K562 (cell line): ENCODE results near the gene MCEMP1. TPM values are rescaled to one million over a fixed set of nuclear protein-coding genes. Genes with fewer than 3 reads are reported as not detected.

Source experiments
- ATAC-seq: fragments of 200-7000 bp; cut with Tn5 transposase; 3 replicates; pipeline ENCODE4 v1.9.1; 2020; ENCODE audit warnings: moderate library complexity
- BruUV-seq: library from RNA; stranded (reverse); fragments of 400-500 nt; replicated peaks from 2 replicates; lab custom pipeline; 2021; lab: Mats Ljungman, UMichigan
- CTCF ChIA-PET: fragments of 300-600 bp; formaldehyde crosslinking; extraction: SDS; loops from one replicate; lab custom pipeline; 2021; ENCODE audit warnings: low intra/inter-chr PET ratio; lab: Yijun Ruan, JAX
- POLR2A ChIA-PET: fragments of 300-600, 350-650 bp; sonication (Branson Sonifier 250); formaldehyde crosslinking; extraction: SDS; loops from one replicate; lab custom pipeline; 2021; ENCODE audit warnings: antibody characterized with exemption, inconsistent platforms; lab: Yijun Ruan, JAX
- DNase-seq, 4 experiments: peaks; one replicate each; pipeline versions ENCODE4 v3.0.0 to v3.0.0-alpha.2; 2011 to 2018; ENCODE audit warnings: low spot score in 3 of 4, mixed read lengths in 3 of 4; ENCODE audit errors: extremely low read depth in 1 of 4
- FAIRE-seq: peaks from 2 replicates; lab custom pipeline; 2011; peaks lifted over from hg19 to GRCh38; lab: Jason Lieb, UNC
- H2AFZ ChIP-seq: 2 replicates; pipeline ENCODE4 v1.6.0; 2011; ENCODE audit warnings: low read depth, low read length, control low read depth, inconsistent platforms
- H3K27ac ChIP-seq: fragments of 200-600 bp; 3 replicates; pipeline ENCODE4 v1.8.0; 2011; ENCODE audit warnings: low read depth, mild to moderate bottlenecking, control low read depth, inconsistent platforms, low read length, moderate library complexity, mixed read lengths; ENCODE audit errors: extremely low read depth
- H3K27me3 ChIP-seq, 2 experiments: fragments of 300-600 bp in 1 of 2; 2 replicates in 1 of 2; 3 replicates in 1 of 2; pipeline versions ENCODE4 v1.6.0 to v1.8.0; 2011; ENCODE audit warnings: inconsistent platforms in 2 of 2, low read length in 2 of 2, mild to moderate bottlenecking in 1 of 2, mixed read lengths in 1 of 2, moderate library complexity in 1 of 2; ENCODE audit not compliant: control insufficient read depth in 2 of 2, insufficient read depth in 2 of 2
- H3K36me3 ChIP-seq: fragments of 300-600 bp; 3 replicates; pipeline ENCODE4 v1.8.0; 2011; ENCODE audit warnings: mild to moderate bottlenecking, low read length, inconsistent platforms; ENCODE audit not compliant: control insufficient read depth, insufficient read depth
- H3K4me1 ChIP-seq, 2 experiments: fragments of 200-600 bp in 1 of 2; replicated peaks in 1 of 2; 2 replicates in 1 of 2; 3 replicates in 1 of 2; pipeline versions ENCODE4 v1.5.1 to v1.8.0; 2011; ENCODE audit warnings: inconsistent platforms in 2 of 2, low read length in 2 of 2, mild to moderate bottlenecking in 1 of 2, mixed read lengths in 1 of 2, moderate library complexity in 1 of 2; ENCODE audit not compliant: control insufficient read depth in 2 of 2, insufficient read depth in 2 of 2
- H3K4me2 ChIP-seq: 2 replicates; pipeline ENCODE4 v1.6.1; 2011; ENCODE audit warnings: low read length, control low read depth, inconsistent platforms, mixed read lengths; ENCODE audit not compliant: insufficient read depth
- H3K4me3 ChIP-seq: fragments of 200-600 bp; sonication (generic), shearing (Covaris generic); 2 replicates; pipeline ENCODE4 v1.5.1; 2016; ENCODE audit warnings: control low read depth, inconsistent platforms
- H3K79me2 ChIP-seq: fragments of 200-600 bp; 3 replicates; pipeline ENCODE4 v1.8.0; 2011; ENCODE audit warnings: low read length, inconsistent platforms; ENCODE audit not compliant: control insufficient read depth, insufficient read depth
- H3K9ac ChIP-seq, 2 experiments: 2 replicates each; pipeline versions ENCODE4 v1.6.0 to v1.6.1; 2011; ENCODE audit warnings: low read depth in 2 of 2, low read length in 2 of 2, control low read depth in 1 of 2, inconsistent platforms in 1 of 2, mild to moderate bottlenecking in 1 of 2, mixed read lengths in 1 of 2; ENCODE audit not compliant: insufficient read depth in 1 of 2
- H3K9me1 ChIP-seq: one replicate; pipeline ENCODE4 v1.6.0; 2011; ENCODE audit warnings: inconsistent platforms, mild to moderate bottlenecking, low read length, moderate library complexity; ENCODE audit not compliant: control insufficient read depth, insufficient read depth
- H3K9me3 ChIP-seq: replicated peaks from 2 replicates; pipeline ENCODE4 v1.5.1; 2011; ENCODE audit warnings: low read depth, low read length, inconsistent platforms; ENCODE audit not compliant: control insufficient read depth, insufficient read depth
- H4K20me1 ChIP-seq: replicated peaks from 2 replicates; pipeline ENCODE4 v1.6.1; 2011; ENCODE audit warnings: low read length, inconsistent platforms, mixed read lengths; ENCODE audit not compliant: control insufficient read depth, insufficient read depth
- CTCFL ChIP-seq: IDR thresholded peaks from 2 replicates; pipeline ENCODE4 v1.6.1; 2011; ENCODE audit warnings: borderline replicate concordance, low read depth, mild to moderate bottlenecking, moderate library complexity, low read length; ENCODE audit not compliant: insufficient read depth, poor library complexity, severe bottlenecking
- DPF2 ChIP-seq: fragments of 450-650 bp; IDR thresholded peaks from 2 replicates; pipeline ENCODE4 v1.6.1; 2016
- HOMEZ ChIP-seq: fragments of 250-450 bp; sonication (Bioruptor Pico); IDR thresholded peaks from 2 replicates; pipeline ENCODE4 v1.4.0; 2020; ENCODE audit warnings: mild to moderate bottlenecking, moderate library complexity
- ILF3 ChIP-seq: fragments of 450-650 bp; IDR thresholded peaks from 2 replicates; pipeline ENCODE4 v1.6.1; 2018; ENCODE audit warnings: antibody characterized with exemption, mild to moderate bottlenecking, moderate library complexity, borderline replicate concordance
- KDM5B ChIP-seq: fragments of 200-600 bp; sonication (generic); IDR thresholded peaks from 2 replicates; pipeline ENCODE4 v1.6.1; 2012; ENCODE audit warnings: low read depth, mild to moderate bottlenecking, moderate library complexity, low read length, control low read depth, inconsistent platforms; ENCODE audit not compliant: insufficient replicate concordance
- MYBL2 ChIP-seq, 2 experiments: fragments of 450-650 bp in 1 of 2; sonication (generic) in 1 of 2; formaldehyde crosslinking in 1 of 2; IDR thresholded peaks; 2 replicates each; pipeline versions ENCODE4 v1.6.1 to v1.8.1; 2017 to 2022; ENCODE audit warnings: borderline replicate concordance in 1 of 2, inconsistent platforms in 1 of 2, low read depth in 1 of 2, mild to moderate bottlenecking in 1 of 2, missing genetic modification reagents in 1 of 2, moderate library complexity in 1 of 2
- THAP7 ChIP-seq: fragments of 250-450 bp; sonication (Bioruptor Pico); IDR thresholded peaks from 2 replicates; pipeline ENCODE4 v1.5.0; 2021
- ZBTB7A ChIP-seq: IDR thresholded peaks from 2 replicates; pipeline ENCODE4 v1.6.1; 2011; ENCODE audit warnings: low read depth, mild to moderate bottlenecking, low read length, moderate library complexity, borderline replicate concordance; ENCODE audit not compliant: control insufficient read depth
- ZNF24 ChIP-seq: fragments of 450-650 bp; IDR thresholded peaks from 2 replicates; pipeline ENCODE4 v1.6.1; 2016
- ZNF644 ChIP-seq: fragments of 200-800 bp; sonication (Bioruptor generic); IDR thresholded peaks from 2 replicates; pipeline ENCODE4 v1.6.1; 2016; ENCODE audit warnings: low read depth, missing genetic modification characterization, missing compliant biosample characterization
- WGBS: fragments of 100-300 bp; shearing (Covaris generic); methylation state at CpG from one replicate; pipeline ENCODE4 v1.1.6; 2016; ENCODE audit warnings: low coverage, mixed read lengths; ENCODE audit not compliant: insufficient coverage; ENCODE audit errors: missing lambda C conversion rate; 5-methylcytosine and 5-hydroxymethylcytosine counted together
- in situ Hi-C: fragments of 300-500 bp; cut with MboI; formaldehyde crosslinking; loops from 4 replicates; pipeline ENCODE4 v1.15.0; 2018; ENCODE audit warnings: inconsistent platforms, mixed read lengths
- intact Hi-C: fragments of 100-400 bp; cut with micrococcal nuclease; formaldehyde crosslinking; loops from 2 replicates; pipeline ENCODE4 v1.14.2; 2022
- polyA plus RNA-seq, 8 experiments: library from polyadenylated mRNA; depleted of rRNA in 4 of 8; stranded (reverse) in 5 of 8; unstranded in 3 of 8; fragments of >200 nt; fragmentation: Nextera tagmentation in 2 of 8; fragmentation: Illumina TruSeq in 1 of 8; extraction: Ambion mirVana in 2 of 8; extraction: Trizol in 1 of 8; gene quantifications; 2 replicates each; pipeline versions ENCODE4 v1.2.1 to v1.2.3, GENCODE V29; 2011 to 2014; ENCODE audit warnings: inconsistent platforms in 1 of 8, missing spikeins in 1 of 8
- total RNA-seq, 7 experiments: library from RNA; depleted of rRNA in 6 of 7; stranded (reverse); fragments of >200 nt in 6 of 7; fragmentation: Illumina TruSeq in 2 of 7; extraction: Trizol in 2 of 7; gene quantifications; 2 replicates each; pipeline versions ENCODE4 v1.2.1 to v1.2.3, GENCODE V29; 2011 to 2021; ENCODE audit warnings: low replicate concordance in 1 of 7

The MCEMP1 gene
- total and polyA plus RNA-seq, 9 of the 15 experiments (the other 6 are each of a cell fraction or from before 2014, with no cell fraction given), result 0.11 to 1.8 (median 0.51) TPM

GRCh38 chr19:7668842-7669241 lies 8.0 kb upstream of the MCEMP1 start, which contains the start of gene RETN:
TSS of gene RETN (plus strand) at chr19:7669049. CDS start at chr19:7669327, 278 bp downstream.
- FAIRE-seq, result no peak
- 4% methylated on average over 9 of the region's 9 CpGs for WGBS

GRCh38 chr19:7669641-7670040 lies 7.2 kb upstream of the MCEMP1 start:
- ATAC-seq, result no peak
- no peak overlapping the region for H3K27ac ChIP-seq
- no TSS peak for BruUV-seq
- WGBS, result 4% methylated on average over 7 of the region's 9 CpGs
- CTCF ChIA-PET, result no interaction called here
- no peak overlapping the region; a peak in 1 of 4 replicates for H3K9ac ChIP-seq
- H3K9me1 ChIP-seq, result no peaks in the 10 kb centered on the region
- FAIRE-seq, result no peak
- H3K4me2 ChIP-seq, result no peak overlapping the region
- H3K79me2 ChIP-seq, result no peaks in the 10 kb centered on the region
- no peaks in the 10 kb centered on the region for H3K36me3 ChIP-seq
- in situ Hi-C loops (no loop called here), intact Hi-C loops (no loop called here)
- H3K4me1 ChIP-seq, result peaks cover 0 to 10% of the 10 kb centered on the region in 2 experiments; a peak in 2 of 5 replicates
- peaks cover 21 to 39% of the 10 kb centered on the region in 2 experiments; a peak in 4 of 5 replicates for H3K27me3 ChIP-seq
- POLR2A ChIA-PET, result no interaction called here
- H2AFZ ChIP-seq, result no peak overlapping the region
- no peak for DNase-seq
- H3K9me3 ChIP-seq, result peaks cover 5% of the 10 kb centered on the region; the same call in 1 of the 2 replicates
- H3K4me3 ChIP-seq, result no peak overlapping the region
- H4K20me1 ChIP-seq, result no peaks in the 10 kb centered on the region
- TF ChIP-seq ZNF24 (no peak), MYBL2 (IDR thresholded peaks at IDR 0.05; ENCODE audit: low read depth) (no peak), MYBL2 (CRISPR knock-in tag; IDR thresholded peaks at IDR 0.05; ENCODE audit: borderline replicate concordance) (no peak), ZBTB7A (no peak), ZNF644 (tag) (no peak), KDM5B (no peak), CTCFL (no peak), THAP7 (CRISPR knock-in tag) (no peak), HOMEZ (CRISPR knock-in tag) (no peak), DPF2 (no peak)

More at GRCh38 chr19:7668842-7669241, 8.0 kb upstream of the MCEMP1 start, which contains the start of gene RETN:
- ATAC-seq, result no peak
- H2AFZ ChIP-seq, result no peak within 1 kb of the TSS
- no peak within 1 kb of the TSS; a peak in 1 of 4 replicates for H3K9ac ChIP-seq
- CTCF ChIA-PET, result no interaction called here
- intact Hi-C loops, result no loop called here
- no peak for TF ChIP-seq ILF3
- no peaks in the 10 kb centered on the region for H3K9me1 ChIP-seq
- DNase-seq, result no peak
- H3K9me3 ChIP-seq, result peaks cover 2% of the 10 kb centered on the region; the same call in 1 of the 2 replicates
- H3K36me3 ChIP-seq, result no peaks in the 10 kb centered on the region
- H3K27ac ChIP-seq, result no peak within 1 kb of the TSS
- H3K4me2 ChIP-seq, result no peak within 1 kb of the TSS
- no TSS peak for BruUV-seq
- no peak within 1 kb of the TSS for H3K4me3 ChIP-seq
- in situ Hi-C loops, result no loop called here
- H3K4me1 ChIP-seq, result peaks cover 0 to 10% of the 10 kb centered on the region in 2 experiments; a peak in 2 of 5 replicates
- POLR2A ChIA-PET, result interaction anchor here (0.8 to 1.3 kb wide), 3 partner anchors 14 to 146 kb away, joined by 3 read pairs; partner anchors contain the start of gene MCOLN1
- no peaks in the 10 kb centered on the region for H3K79me2 ChIP-seq
- peaks cover 21 to 43% of the 10 kb centered on the region in 2 experiments; a peak in 4 of 5 replicates for H3K27me3 ChIP-seq
- H4K20me1 ChIP-seq, result no peaks in the 10 kb centered on the region
